HEK293 (cell line): ENCODE data around the gene PROX2.

Source experiments
- CTCF ChIA-PET: fragments of 350-600 bp; formaldehyde crosslinking; extraction: SDS; loops from one replicate; lab custom pipeline; 2021; ENCODE audit warnings: antibody characterized with exemption; lab: Yijun Ruan, JAX
- POLR2A ChIA-PET: fragments of 300-600 bp; formaldehyde crosslinking; extraction: SDS; loops from one replicate; lab custom pipeline; 2020; ENCODE audit warnings: antibody characterized with exemption, inconsistent platforms; lab: Yijun Ruan, JAX
- H3K27ac ChIP-seq: fragments of 200-500 bp; sonication (Bioruptor generic); 2 replicates; pipeline ENCODE4 v1.5.1; 2014; ENCODE audit warnings: low read depth, low read length, control low read depth, inconsistent platforms; ENCODE audit errors: extremely low read depth
- H3K36me3 ChIP-seq, 2 experiments: fragments of 200-500 bp in 1 of 2; sonication (Bioruptor generic) in 1 of 2; 1 replicate in 1 of 2; 2 replicates in 1 of 2; pipeline ENCODE4 v1.5.1; 2014 to 2017; ENCODE audit warnings: inconsistent platforms in 2 of 2, low read length in 2 of 2; ENCODE audit not compliant: control insufficient read depth in 2 of 2, insufficient read depth in 1 of 2
- H3K4me1 ChIP-seq: fragments of 200-500 bp; sonication (Bioruptor generic); 2 replicates; pipeline ENCODE4 v1.5.1; 2014; ENCODE audit warnings: mild to moderate bottlenecking, low read length, inconsistent platforms; ENCODE audit not compliant: control insufficient read depth, insufficient read depth
- H3K4me3 ChIP-seq: 2 replicates; pipeline ENCODE4 v1.5.1; 2011; ENCODE audit warnings: low read depth, mild to moderate bottlenecking, control low read depth, low read length, moderate library complexity
- H3K9me3 ChIP-seq: fragments of 200-500 bp; sonication (Bioruptor generic); 2 replicates; pipeline ENCODE4 v1.5.1; 2014; ENCODE audit warnings: low read depth, low read length, inconsistent platforms; ENCODE audit not compliant: control insufficient read depth, insufficient read depth
- PBX3 ChIP-seq: sonication (generic); formaldehyde crosslinking; IDR thresholded peaks from 2 replicates; pipeline ENCODE4 v1.8.1; 2022; ENCODE audit warnings: mild to moderate bottlenecking, moderate library complexity, missing genetic modification reagents
- SCRT1 ChIP-seq: fragments of 450-650 bp; formaldehyde crosslinking; IDR thresholded peaks from 2 replicates; pipeline ENCODE4 v1.5.1; 2016; ENCODE audit warnings: missing biosample characterization, missing genetic modification characterization, borderline replicate concordance
- SP2 ChIP-seq: fragments of 450-650 bp; formaldehyde crosslinking; IDR thresholded peaks from 2 replicates; pipeline ENCODE4 v1.5.1; 2016; ENCODE audit warnings: missing biosample characterization, missing genetic modification characterization
- TCF7L2 ChIP-seq: IDR thresholded peaks from 2 replicates; pipeline ENCODE4 v1.6.1; 2011; ENCODE audit warnings: low read depth, mild to moderate bottlenecking, inconsistent platforms, low read length, moderate library complexity, borderline replicate concordance
- ZFHX2 ChIP-seq: fragments of 450-650 bp; formaldehyde crosslinking; conservative IDR thresholded peaks from 2 replicates; pipeline ENCODE4 v1.5.1; 2016; ENCODE audit warnings: missing biosample characterization, missing genetic modification characterization
- ZNF140 ChIP-seq: fragments of 450-650 bp; formaldehyde crosslinking; IDR thresholded peaks from 2 replicates; pipeline ENCODE4 v1.5.1; 2016; ENCODE audit warnings: missing biosample characterization, missing genetic modification characterization
- ZNF16 ChIP-seq: fragments of 450-650 bp; formaldehyde crosslinking; IDR thresholded peaks from 2 replicates; pipeline ENCODE4 v1.5.1; 2016; ENCODE audit warnings: low read depth, missing biosample characterization, missing genetic modification characterization
- ZNF175 ChIP-seq: fragments of 450-650 bp; formaldehyde crosslinking; IDR thresholded peaks from 2 replicates; pipeline ENCODE4 v1.5.1; 2016; ENCODE audit warnings: missing biosample characterization, missing genetic modification characterization
- ZNF274 ChIP-seq, 2 experiments: fragments of 200-500 bp in 1 of 2; fragments of 450-650 bp in 1 of 2; sonication (Bioruptor generic) in 1 of 2; formaldehyde crosslinking in 1 of 2; IDR thresholded peaks; 2 replicates each; pipeline versions ENCODE4 v1.5.1 to v1.6.1; 2014 to 2016; ENCODE audit warnings: borderline replicate concordance in 1 of 2, inconsistent platforms in 1 of 2, low read length in 1 of 2, missing biosample characterization in 1 of 2, missing genetic modification characterization in 1 of 2
- ZNF280D ChIP-seq: fragments of 450-650 bp; formaldehyde crosslinking; IDR thresholded peaks from 2 replicates; pipeline ENCODE4 v1.5.1; 2016; ENCODE audit warnings: missing biosample characterization, missing genetic modification characterization
- ZNF366 ChIP-seq: fragments of 450-650 bp; formaldehyde crosslinking; conservative IDR thresholded peaks from 2 replicates; pipeline ENCODE4 v1.5.1; 2016; ENCODE audit warnings: missing biosample characterization, missing genetic modification characterization
- ZNF398 ChIP-seq: fragments of 450-650 bp; formaldehyde crosslinking; IDR thresholded peaks from 2 replicates; pipeline ENCODE4 v1.5.1; 2017; ENCODE audit warnings: missing biosample characterization, missing genetic modification characterization
- ZNF548 ChIP-seq: fragments of 450-650 bp; formaldehyde crosslinking; IDR thresholded peaks from 2 replicates; pipeline ENCODE4 v1.5.1; 2016; ENCODE audit warnings: missing biosample characterization, missing genetic modification characterization
- ZNF707 ChIP-seq: fragments of 450-650 bp; formaldehyde crosslinking; IDR thresholded peaks from 2 replicates; pipeline ENCODE4 v1.5.1; 2016; ENCODE audit warnings: missing biosample characterization, missing genetic modification characterization
- ZNF768 ChIP-seq: fragments of 450-650 bp; formaldehyde crosslinking; IDR thresholded peaks from 2 replicates; pipeline ENCODE4 v1.5.1; 2018; ENCODE audit warnings: missing biosample characterization, mild to moderate bottlenecking, missing genetic modification characterization
- TF ChIP-seq, protein P1 (sequence below): fragments of 450-650 bp; formaldehyde crosslinking; IDR thresholded peaks from 2 replicates; pipeline ENCODE4 v1.5.1; 2016; ENCODE audit warnings: missing biosample characterization, missing genetic modification characterization
- TF ChIP-seq, protein P2 (sequence below): fragments of 450-650 bp; formaldehyde crosslinking; IDR thresholded peaks from 2 replicates; pipeline ENCODE4 v1.5.1; 2016; ENCODE audit warnings: missing biosample characterization, missing genetic modification characterization
- TF ChIP-seq, protein P3 (sequence below): fragments of 450-650 bp; formaldehyde crosslinking; IDR thresholded peaks from 2 replicates; pipeline ENCODE4 v1.5.1; 2016; ENCODE audit warnings: missing biosample characterization, missing genetic modification characterization

Gene PROX2

DNA sequence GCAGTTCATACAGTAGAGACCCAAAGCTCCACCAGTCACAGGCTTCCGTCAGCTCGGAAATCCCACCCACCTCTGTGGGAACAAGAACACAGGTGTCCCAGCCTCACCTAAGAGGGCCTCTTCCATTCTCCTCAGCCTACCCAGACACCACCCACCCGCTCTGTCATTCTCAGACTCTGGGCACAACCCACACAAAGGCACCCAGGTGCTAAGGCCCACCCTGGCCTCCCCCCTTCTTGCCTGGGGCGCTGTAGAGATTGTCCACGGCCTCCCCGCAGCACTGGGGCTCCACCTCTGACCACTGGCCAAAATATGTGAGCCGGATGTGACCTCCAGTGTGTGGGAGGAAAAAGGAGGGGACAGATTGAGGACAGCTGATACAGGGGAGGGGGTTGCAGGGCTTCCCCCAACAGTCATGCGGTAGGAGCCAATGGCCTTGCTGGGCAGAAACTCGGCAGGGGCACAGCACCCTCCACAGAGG, 33.0 kb upstream of the PROX2 start:
- Histone ChIP-seq H3K4me3 (no peak overlapping the region), H3K4me1 (no peaks in the 10 kb centered on the region), H3K36me3 (peaks cover 0 to 27% of the 10 kb centered on the region in 2 experiments; a peak in 2 of 3 replicates), H3K27ac (no peak overlapping the region), H3K9me3 (no peaks in the 10 kb centered on the region)
- peak; percentile 64 for TF ChIP-seq ZFHX2 (tag by site-specific recombination)
- no peak for TF ChIP-seq ZNF274 (IDR thresholded peaks at IDR 0.05; ENCODE audit: low read length)
- TF ChIP-seq ZNF274 (tag by site-specific recombination; IDR thresholded peaks at IDR 0.05; ENCODE audit: borderline replicate concordance) = no peak
- peak; percentile 37 for TF ChIP-seq SP2 (tag by site-specific recombination)
- TF ChIP-seq, protein P1, sequence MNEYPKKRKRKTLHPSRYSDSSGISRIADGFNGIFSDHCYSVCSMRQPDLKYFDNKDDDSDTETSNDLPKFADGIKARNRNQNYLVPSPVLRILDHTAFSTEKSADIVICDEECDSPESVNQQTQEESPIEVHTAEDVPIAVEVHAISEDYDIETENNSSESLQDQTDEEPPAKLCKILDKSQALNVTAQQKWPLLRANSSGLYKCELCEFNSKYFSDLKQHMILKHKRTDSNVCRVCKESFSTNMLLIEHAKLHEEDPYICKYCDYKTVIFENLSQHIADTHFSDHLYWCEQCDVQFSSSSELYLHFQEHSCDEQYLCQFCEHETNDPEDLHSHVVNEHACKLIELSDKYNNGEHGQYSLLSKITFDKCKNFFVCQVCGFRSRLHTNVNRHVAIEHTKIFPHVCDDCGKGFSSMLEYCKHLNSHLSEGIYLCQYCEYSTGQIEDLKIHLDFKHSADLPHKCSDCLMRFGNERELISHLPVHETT (tag by site-specific recombination) = no peak
- TF ChIP-seq ZNF175 (tag by site-specific recombination) = no peak
- ChIA-PET POLR2A (interaction anchor here (1.0 to 1.4 kb wide), 2 partner anchors 10 to 14 kb away, joined by 5 to 7 read pairs; partner anchors contain the start of gene RPS6KL1), CTCF (interaction anchor here (0.7 to 6.3 kb wide), 5 partner anchors 13 to 300 kb away, joined by 3 to 195 read pairs (median 4); no protein-coding TSS in a partner anchor)

GRCh38 chr14:74907744-74908143, 31.8 kb upstream of the PROX2 start:
- CTCF ChIA-PET = interaction anchor here (0.6 to 6.3 kb wide), 6 partner anchors 12 to 48 kb away, joined by 3 to 195 read pairs (median 5); no protein-coding TSS in a partner anchor
- TF ChIP-seq ZNF707 (no peak), ZNF548 (tag by site-specific recombination) (no peak), ZNF280D (no peak), ZNF398 (no peak), PBX3 (no peak), ZNF768 (tag by site-specific recombination) (no peak), ZNF140 (no peak), ZNF366 (no peak), TCF7L2 (no peak), ZNF16 (tag by site-specific recombination) (no peak), SCRT1 (no peak)
- TF ChIP-seq, protein P2, sequence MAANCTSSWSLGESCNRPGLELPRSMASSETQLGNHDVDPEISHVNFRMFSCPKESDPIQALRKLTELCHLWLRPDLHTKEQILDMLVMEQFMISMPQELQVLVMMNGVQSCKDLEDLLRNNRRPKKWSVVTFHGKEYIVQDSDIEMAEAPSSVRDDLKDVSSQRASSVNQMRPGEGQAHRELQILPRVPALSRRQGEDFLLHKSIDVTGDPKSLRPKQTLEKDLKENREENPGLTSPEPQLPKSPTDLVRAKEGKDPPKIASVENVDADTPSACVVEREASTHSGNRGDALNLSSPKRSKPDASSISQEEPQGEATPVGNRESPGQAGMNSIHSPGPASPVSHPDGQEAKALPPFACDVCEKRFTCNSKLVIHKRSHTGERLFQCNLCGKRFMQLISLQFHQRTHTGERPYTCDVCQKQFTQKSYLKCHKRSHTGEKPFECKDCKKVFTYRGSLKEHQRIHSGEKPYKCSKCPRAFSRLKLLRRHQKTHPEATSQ (tag by site-specific recombination) = no peak
- TF ChIP-seq, protein P3, sequence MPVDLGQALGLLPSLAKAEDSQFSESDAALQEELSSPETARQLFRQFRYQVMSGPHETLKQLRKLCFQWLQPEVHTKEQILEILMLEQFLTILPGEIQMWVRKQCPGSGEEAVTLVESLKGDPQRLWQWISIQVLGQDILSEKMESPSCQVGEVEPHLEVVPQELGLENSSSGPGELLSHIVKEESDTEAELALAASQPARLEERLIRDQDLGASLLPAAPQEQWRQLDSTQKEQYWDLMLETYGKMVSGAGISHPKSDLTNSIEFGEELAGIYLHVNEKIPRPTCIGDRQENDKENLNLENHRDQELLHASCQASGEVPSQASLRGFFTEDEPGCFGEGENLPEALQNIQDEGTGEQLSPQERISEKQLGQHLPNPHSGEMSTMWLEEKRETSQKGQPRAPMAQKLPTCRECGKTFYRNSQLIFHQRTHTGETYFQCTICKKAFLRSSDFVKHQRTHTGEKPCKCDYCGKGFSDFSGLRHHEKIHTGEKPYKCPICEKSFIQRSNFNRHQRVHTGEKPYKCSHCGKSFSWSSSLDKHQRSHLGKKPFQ (tag by site-specific recombination) = no peak
- TF ChIP-seq, all 188 proteins: peak for 0
- H3K36me3 ChIP-seq = peaks cover 1 to 37% of the 10 kb centered on the region in 2 experiments; a peak in 2 of 3 replicates
- no peak overlapping the region for H3K4me3 ChIP-seq
- no peaks in the 10 kb centered on the region for H3K9me3 ChIP-seq
- POLR2A ChIA-PET = interaction anchor here (1.0 to 2.2 kb wide), 3 partner anchors 9 to 46 kb away, joined by 5 to 9 read pairs (median 7); partner anchors contain the start of gene RPS6KL1
- H3K27ac ChIP-seq = no peak overlapping the region
- no peaks in the 10 kb centered on the region for H3K4me1 ChIP-seq
